Measurements from ENCODE around the gene FOXF2.
A peak's percentile ranks its signal among the peaks of the same experiment; 100 is the strongest.

GRCh38 chr6:1384549-1385128 is 4.7 kb upstream of the FOXF2 start:
- TF ChIP-seq ZNF274 (IDR thresholded peaks at IDR 0.05; ENCODE audit: low read depth, low read length) (no peak), YY1 (IDR thresholded peaks at IDR 0.05; ENCODE audit: insufficient read depth, insufficient read length) (no peak), SUZ12 (IDR thresholded peaks at IDR 0.05; ENCODE audit: extremely low read depth, insufficient read depth, insufficient read length) (peak; percentile 17)

Measured in NT2/D1 (cell line).